Activated B cell treated with CpG ODN at 0.5 μM for 24 hours (primary cell): ENCODE measurements around the gene PRF1. TPM values are rescaled to one million over a fixed set of nuclear protein-coding genes. Genes with fewer than 3 reads are reported as not detected.
"Not testable (repeated sequence)": the region's sequence is repeated elsewhere in the genome, so short reads cannot be mapped to it uniquely, and the experiment has no call there.

ENCODE experiments used
- ATAC-seq: fragments of 200-7000 bp; cut with Tn5 transposase; one replicate; pipeline ENCODE4 v1.10.0; 2021; ENCODE audit warnings: low read depth, mild to moderate bottlenecking, moderate library complexity
- CTCF ChIA-PET: fragments of 350-600 bp; sonication (Branson Sonifier 250); formaldehyde crosslinking; loops from one replicate; lab custom pipeline; 2021; ENCODE audit warnings: antibody characterized with exemption; lab: Charles Lee
- POLR2A ChIA-PET: fragments of 350-600 bp; sonication (Branson Sonifier 250); formaldehyde crosslinking; loops from one replicate; lab custom pipeline; 2021; ENCODE audit warnings: antibody characterized with exemption; lab: Charles Lee
- DNase-seq: peaks from one replicate; pipeline ENCODE4 v3.0.0; 2022
- H3K27ac Mint-ChIP-seq: one replicate; pipeline ENCODE4 v1.8.0; 2020; ENCODE audit warnings: mixed read lengths
- H3K27me3 Mint-ChIP-seq: one replicate; pipeline ENCODE4 v1.8.0; 2021; ENCODE audit warnings: mixed read lengths
- H3K36me3 Mint-ChIP-seq: one replicate; pipeline ENCODE4 v1.8.0; 2021; ENCODE audit warnings: low read depth, mixed read lengths
- H3K4me1 Mint-ChIP-seq: one replicate; pipeline ENCODE4 v1.8.0; 2021; ENCODE audit warnings: mixed read lengths
- H3K4me3 Mint-ChIP-seq: one replicate; pipeline ENCODE4 v1.8.0; 2020; ENCODE audit warnings: mild to moderate bottlenecking, mixed read lengths
- H3K9me3 Mint-ChIP-seq: one replicate; pipeline ENCODE4 v1.8.0; 2020; ENCODE audit warnings: mixed read lengths
- CTCF ChIP-seq: fragments of 200-600 bp; IDR thresholded peaks from one replicate; pipeline ENCODE4 v1.8.0; 2022; ENCODE audit warnings: antibody characterized with exemption, mild to moderate bottlenecking
- intact Hi-C: fragments of 100-400 bp; cut with micrococcal nuclease; formaldehyde crosslinking; loops from one replicate; pipeline ENCODE4 v1.15.1; 2024
- total RNA-seq: library from RNA; stranded (reverse); gene quantifications from 2 replicates; pipeline ENCODE4 v1.2.3, GENCODE V29; 2022

PRF1 gene
- total RNA-seq, 1 donor from 2014 or later = 0.53 TPM

- Mint-ChIP-seq H3K27me3 (peaks cover 27% of the 10 kb centered on the region), H3K4me1 (peaks cover 3% of the 10 kb centered on the region), H3K27ac (no peak overlapping the region), H3K4me3 (no peak overlapping the region), H3K9me3 (peaks cover 11% of the 10 kb centered on the region), H3K36me3 (no peaks in the 10 kb centered on the region)
- no peak for ATAC-seq
- ChIA-PET CTCF (no interaction called here), POLR2A (no interaction called here)
- DNase-seq = no peak
- intact Hi-C loops = no loop called here
- TF ChIP-seq CTCF = no peak
These were observed 13.4 kb upstream of the PRF1 start for GRCh38 chr10:70615784-70616522.

- POLR2A ChIA-PET = no interaction called here
- Mint-ChIP-seq H3K27me3 (peaks cover 27% of the 10 kb centered on the region), H3K9me3 (peaks cover 6% of the 10 kb centered on the region), H3K27ac (no peak overlapping the region), H3K4me3 (no peak overlapping the region), H3K36me3 (no peaks in the 10 kb centered on the region), H3K4me1 (peaks cover 3% of the 10 kb centered on the region)
- CTCF ChIA-PET = no interaction called here
- TF ChIP-seq CTCF = no peak
- no peak for DNase-seq
- intact Hi-C loops = no loop called here
- no peak for ATAC-seq
These were observed 12.7 kb upstream of the PRF1 start for GRCh38 chr10:70615211-70615610.

GRCh38 chr10:70614364-70614763, 11.8 kb upstream of the PRF1 start:
- H3K27ac Mint-ChIP-seq, DNase-seq, CTCF ChIA-PET, intact Hi-C loops, H3K9me3 Mint-ChIP-seq, H3K36me3 Mint-ChIP-seq, ATAC-seq, POLR2A ChIA-PET, H3K4me3 Mint-ChIP-seq, H3K4me1 Mint-ChIP-seq: not testable (repeated sequence)
- peaks cover 27% of the 10 kb centered on the region for H3K27me3 Mint-ChIP-seq

- Mint-ChIP-seq H3K27ac (no peak overlapping the region), H3K4me1 (peaks cover 3% of the 10 kb centered on the region), H3K36me3 (no peaks in the 10 kb centered on the region), H3K4me3 (no peak overlapping the region), H3K27me3 (peaks cover 27% of the 10 kb centered on the region), H3K9me3 (peaks cover 3% of the 10 kb centered on the region)
- POLR2A ChIA-PET = no interaction called here
- intact Hi-C loops = no loop called here
- CTCF ChIA-PET = no interaction called here
- DNase-seq (no peak), ATAC-seq (no peak)
- TF ChIP-seq CTCF = no peak
These were observed 11.4 kb upstream of the PRF1 start for GRCh38 chr10:70613941-70614340.

GRCh38 chr10:70607936-70608335, 5.4 kb upstream of the PRF1 start:
- POLR2A ChIA-PET = no interaction called here
- no peak for TF ChIP-seq CTCF
- Mint-ChIP-seq H3K4me1 (no peaks in the 10 kb centered on the region), H3K27ac (no peak overlapping the region), H3K36me3 (no peaks in the 10 kb centered on the region), H3K4me3 (no peak overlapping the region), H3K27me3 (peaks cover under 1% of the 10 kb centered on the region), H3K9me3 (no peaks in the 10 kb centered on the region)
- CTCF ChIA-PET = no interaction called here
- DNase-seq (no peak), ATAC-seq (no peak)
- intact Hi-C loops = no loop called here

- CTCF ChIA-PET = no interaction called here
- POLR2A ChIA-PET = no interaction called here
- DNase-seq (no peak), ATAC-seq (no peak)
- no peak for TF ChIP-seq CTCF
- intact Hi-C loops = no loop called here
- H3K27me3 Mint-ChIP-seq = no peaks in the 10 kb centered on the region
- H3K36me3 Mint-ChIP-seq = no peaks in the 10 kb centered on the region
- no peak overlapping the region for H3K4me3 Mint-ChIP-seq
- no peak overlapping the region for H3K27ac Mint-ChIP-seq
- no peaks in the 10 kb centered on the region for H3K4me1 Mint-ChIP-seq
- H3K9me3 Mint-ChIP-seq = no peaks in the 10 kb centered on the region
These were observed 2.6 kb upstream of the PRF1 start for GRCh38 chr10:70605161-70605560.
